Measurements from ENCODE around the gene SUGCT.

DNA sequence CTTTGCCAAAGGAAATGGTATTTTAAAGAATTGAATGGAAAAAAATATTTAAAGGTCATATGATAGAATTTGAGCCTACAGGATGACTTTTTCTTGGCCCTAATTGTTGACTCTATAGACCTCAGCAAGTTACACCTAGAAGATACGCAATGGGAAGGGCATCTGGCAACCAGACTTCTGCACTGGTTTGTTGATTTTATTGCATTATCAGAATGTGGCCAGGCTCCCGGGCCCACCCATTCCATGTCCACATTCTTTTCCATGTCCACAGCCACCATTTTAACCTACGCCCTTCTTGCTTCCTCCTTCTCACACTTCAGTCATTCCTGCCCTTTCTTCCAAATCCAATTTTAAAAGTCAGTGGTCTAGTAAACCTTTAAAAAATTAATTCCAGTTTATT lies 738.4 kb downstream of the SUGCT start:
- TF ChIP-seq, protein P1, sequence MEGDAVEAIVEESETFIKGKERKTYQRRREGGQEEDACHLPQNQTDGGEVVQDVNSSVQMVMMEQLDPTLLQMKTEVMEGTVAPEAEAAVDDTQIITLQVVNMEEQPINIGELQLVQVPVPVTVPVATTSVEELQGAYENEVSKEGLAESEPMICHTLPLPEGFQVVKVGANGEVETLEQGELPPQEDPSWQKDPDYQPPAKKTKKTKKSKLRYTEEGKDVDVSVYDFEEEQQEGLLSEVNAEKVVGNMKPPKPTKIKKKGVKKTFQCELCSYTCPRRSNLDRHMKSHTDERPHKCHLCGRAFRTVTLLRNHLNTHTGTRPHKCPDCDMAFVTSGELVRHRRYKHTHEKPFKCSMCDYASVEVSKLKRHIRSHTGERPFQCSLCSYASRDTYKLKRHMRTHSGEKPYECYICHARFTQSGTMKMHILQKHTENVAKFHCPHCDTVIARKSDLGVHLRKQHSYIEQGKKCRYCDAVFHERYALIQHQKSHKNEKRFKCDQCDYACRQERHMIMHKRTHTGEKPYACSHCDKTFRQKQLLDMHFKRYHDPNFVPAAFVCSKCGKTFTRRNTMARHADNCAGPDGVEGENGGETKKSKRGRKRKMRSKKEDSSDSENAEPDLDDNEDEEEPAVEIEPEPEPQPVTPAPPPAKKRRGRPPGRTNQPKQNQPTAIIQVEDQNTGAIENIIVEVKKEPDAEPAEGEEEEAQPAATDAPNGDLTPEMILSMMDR (IDR thresholded peaks at IDR 0.05; ENCODE audit: low read depth, low read length): no peak
- no peak for TF ChIP-seq POLR2A (IDR thresholded peaks at IDR 0.05; ENCODE audit: extremely low read depth, insufficient read length)
- TF ChIP-seq, protein P2, sequence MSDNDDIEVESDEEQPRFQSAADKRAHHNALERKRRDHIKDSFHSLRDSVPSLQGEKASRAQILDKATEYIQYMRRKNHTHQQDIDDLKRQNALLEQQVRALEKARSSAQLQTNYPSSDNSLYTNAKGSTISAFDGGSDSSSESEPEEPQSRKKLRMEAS (IDR thresholded peaks at IDR 0.05; ENCODE audit: low read depth, low read length): no peak
